Testis (tissue), 2 donors: ENCODE results near the gene PRPF6.

Source experiments
- CTCF ChIP-seq, 3 experiments: fragments of 450-650 bp in 2 of 3; fragments of 200-600 bp in 1 of 3; sonication (generic) in 1 of 3; IDR thresholded peaks; one replicate each; pipeline ENCODE4 v1.5.1; 2016 to 2019; ENCODE audit warnings: antibody characterized with exemption in 3 of 3, mild to moderate bottlenecking in 2 of 3, moderate library complexity in 1 of 3
- POLR2A ChIP-seq: fragments of 450-650 bp; IDR thresholded peaks from one replicate; pipeline ENCODE4 v1.6.1; 2017; ENCODE audit warnings: antibody characterized with exemption, mild to moderate bottlenecking, moderate library complexity

GRCh38 chr20:64027981-64028685 is 47.2 kb downstream of the PRPF6 start:
- TF ChIP-seq POLR2A (no peak), CTCF (IDR thresholded peaks at IDR 0.05) (no peak)
